DND-41 (cell line): ENCODE measurements around the gene FAM151B.

Source experiments
- EZH2 ChIP-seq: IDR thresholded peaks from 3 replicates; pipeline ENCODE4 v1.6.1; 2012; ENCODE audit warnings: borderline replicate concordance, low read depth, mild to moderate bottlenecking, moderate library complexity, low read length, inconsistent platforms; ENCODE audit not compliant: severe bottlenecking
- TF ChIP-seq, protein P1 (sequence below): IDR thresholded peaks from 2 replicates; pipeline ENCODE4 v1.5.1; 2012; ENCODE audit warnings: borderline replicate concordance, low read length, moderate library complexity, mild to moderate bottlenecking; ENCODE audit not compliant: poor library complexity, severe bottlenecking; ENCODE audit errors: extremely low read depth

DNA sequence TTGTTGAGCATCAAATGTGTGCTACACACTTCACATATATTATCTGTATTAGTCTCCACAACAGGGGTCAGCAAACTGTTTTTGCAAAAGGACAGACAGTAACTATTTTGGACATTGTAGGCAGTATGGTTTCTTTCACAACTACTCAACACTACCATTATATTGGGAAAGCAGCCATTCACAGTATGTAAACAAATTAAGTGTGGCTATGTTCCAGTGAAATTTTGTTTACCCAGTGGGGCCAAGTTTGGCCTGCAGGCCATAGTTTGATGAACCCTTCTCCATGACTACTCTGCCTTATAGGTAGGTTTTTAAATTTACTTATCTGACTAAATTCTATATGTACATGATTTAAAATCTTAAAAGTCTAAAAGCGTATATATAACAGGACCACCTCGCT, 13.0 kb upstream of the FAM151B start:
- TF ChIP-seq, protein P1, sequence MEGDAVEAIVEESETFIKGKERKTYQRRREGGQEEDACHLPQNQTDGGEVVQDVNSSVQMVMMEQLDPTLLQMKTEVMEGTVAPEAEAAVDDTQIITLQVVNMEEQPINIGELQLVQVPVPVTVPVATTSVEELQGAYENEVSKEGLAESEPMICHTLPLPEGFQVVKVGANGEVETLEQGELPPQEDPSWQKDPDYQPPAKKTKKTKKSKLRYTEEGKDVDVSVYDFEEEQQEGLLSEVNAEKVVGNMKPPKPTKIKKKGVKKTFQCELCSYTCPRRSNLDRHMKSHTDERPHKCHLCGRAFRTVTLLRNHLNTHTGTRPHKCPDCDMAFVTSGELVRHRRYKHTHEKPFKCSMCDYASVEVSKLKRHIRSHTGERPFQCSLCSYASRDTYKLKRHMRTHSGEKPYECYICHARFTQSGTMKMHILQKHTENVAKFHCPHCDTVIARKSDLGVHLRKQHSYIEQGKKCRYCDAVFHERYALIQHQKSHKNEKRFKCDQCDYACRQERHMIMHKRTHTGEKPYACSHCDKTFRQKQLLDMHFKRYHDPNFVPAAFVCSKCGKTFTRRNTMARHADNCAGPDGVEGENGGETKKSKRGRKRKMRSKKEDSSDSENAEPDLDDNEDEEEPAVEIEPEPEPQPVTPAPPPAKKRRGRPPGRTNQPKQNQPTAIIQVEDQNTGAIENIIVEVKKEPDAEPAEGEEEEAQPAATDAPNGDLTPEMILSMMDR = no peak
- no peak for TF ChIP-seq EZH2
